H1 (cell line): Measurements from ENCODE around the gene SH3RF2. TPM values are rescaled to one million over a fixed set of nuclear protein-coding genes. Genes with fewer than 3 reads are reported as not detected.

Source experiments
- CTCF ChIA-PET: fragments of 300-600 bp; sonication (Branson Sonifier 250); formaldehyde crosslinking; loops from one replicate; lab custom pipeline; 2021; ENCODE audit not compliant: partially characterized antibody; lab: Charles Lee
- POLR2A ChIA-PET: fragments of 300-600 bp; sonication (Branson Sonifier 250); formaldehyde crosslinking; loops from one replicate; lab custom pipeline; 2021; ENCODE audit warnings: inconsistent platforms; ENCODE audit not compliant: partially characterized antibody; lab: Charles Lee
- DNase-seq, 2 experiments: peaks; one replicate each; pipeline versions ENCODE4 v3.0.0 to v3.0.0-alpha.2; 2010 to 2022; ENCODE audit warnings: low spot score in 2 of 2, low read depth in 1 of 2, mixed read lengths in 1 of 2
- FAIRE-seq: peaks from 2 replicates; lab custom pipeline; 2011; peaks lifted over from hg19 to GRCh38; lab: Jason Lieb, UNC
- H2AFZ ChIP-seq: 2 replicates; pipeline ENCODE4 v1.8.1; 2012; ENCODE audit warnings: low read length, inconsistent platforms
- H2AK5ac ChIP-seq: 2 replicates; pipeline ENCODE4 v1.6.1; 2013; ENCODE audit warnings: low read depth, low read length
- H2BK120ac ChIP-seq: replicated peaks from 2 replicates; pipeline ENCODE3; 2013; ENCODE audit warnings: low read depth, low read length, inconsistent platforms
- H2BK12ac ChIP-seq: 2 replicates; pipeline ENCODE4 v1.6.1; 2013; ENCODE audit warnings: low read depth, low read length
- H2BK15ac ChIP-seq: 2 replicates; pipeline ENCODE4 v1.6.1; 2013; ENCODE audit warnings: low read length
- H2BK20ac ChIP-seq: 2 replicates; pipeline ENCODE4 v1.6.1; 2013; ENCODE audit warnings: low read length
- H2BK5ac ChIP-seq: 2 replicates; pipeline ENCODE4 v1.6.1; 2013; ENCODE audit warnings: low read depth, low read length
- H3K14ac ChIP-seq: 2 replicates; pipeline ENCODE4 v1.6.1; 2013; ENCODE audit warnings: inconsistent platforms; ENCODE audit not compliant: insufficient read length
- H3K18ac ChIP-seq: 2 replicates; pipeline ENCODE4 v1.6.1; 2013; ENCODE audit warnings: low read length; ENCODE audit errors: extremely low read depth
- H3K23ac ChIP-seq: 2 replicates; pipeline ENCODE4 v1.6.1; 2013; ENCODE audit warnings: inconsistent platforms; ENCODE audit not compliant: insufficient read length
- H3K23me2 ChIP-seq: 2 replicates; pipeline ENCODE4 v1.6.1; 2013; ENCODE audit warnings: low read depth, low read length
- H3K27ac ChIP-seq: 2 replicates; pipeline ENCODE4 v1.6.1; 2011; ENCODE audit warnings: low read depth, low read length, inconsistent platforms
- H3K27me3 ChIP-seq, 4 experiments: replicated peaks in 1 of 4; 1 replicate in 1 of 4; 2 replicates in 3 of 4; pipeline versions ENCODE4 v1.6.1 to v1.8.1; 2011 to 2013; ENCODE audit warnings: low read length in 3 of 4, mild to moderate bottlenecking in 3 of 4, inconsistent platforms in 2 of 4, mixed read lengths in 2 of 4, moderate library complexity in 1 of 4; ENCODE audit not compliant: control insufficient read depth in 3 of 4, insufficient read depth in 3 of 4; ENCODE audit errors: extremely low read depth in 1 of 4
- H3K36me3 ChIP-seq, 4 experiments: 2 replicates each; pipeline versions ENCODE4 v1.6.1 to v1.8.1; 2011 to 2013; ENCODE audit warnings: mild to moderate bottlenecking in 4 of 4, low read length in 3 of 4, moderate library complexity in 2 of 4, control low read depth in 1 of 4, inconsistent platforms in 1 of 4; ENCODE audit not compliant: insufficient read depth in 4 of 4, control insufficient read depth in 2 of 4
- H3K4ac ChIP-seq: replicated peaks from 2 replicates; pipeline ENCODE3; 2013; ENCODE audit warnings: low read length, low read depth, mixed read lengths, inconsistent platforms; ENCODE audit not compliant: insufficient read length
- H3K4me1 ChIP-seq, 4 experiments: replicated peaks in 1 of 4; 1 replicate in 1 of 4; 2 replicates in 3 of 4; pipeline versions ENCODE4 v1.6.1 to v1.8.1; 2011 to 2013; ENCODE audit warnings: low read length in 3 of 4, inconsistent platforms in 2 of 4, mixed read lengths in 1 of 4; ENCODE audit not compliant: insufficient read depth in 4 of 4, control insufficient read depth in 3 of 4
- H3K4me2 ChIP-seq, 2 experiments: 2 replicates each; pipeline versions ENCODE4 v1.6.1 to v1.8.1; 2011 to 2013; ENCODE audit warnings: low read depth in 2 of 2, low read length in 2 of 2, control low read depth in 1 of 2, inconsistent platforms in 1 of 2, mild to moderate bottlenecking in 1 of 2; ENCODE audit not compliant: insufficient read depth in 1 of 2
- H3K4me3 ChIP-seq, 4 experiments: fragments of 200-600, 300-600 bp in 1 of 4; sonication (generic), shearing (Covaris generic), sonication (Bioruptor Twin) in 1 of 4; 2 replicates each; pipeline versions ENCODE4 v1.5.1 to v1.8.1; 2011 to 2016; ENCODE audit warnings: low read length in 4 of 4, low read depth in 3 of 4, control low read depth in 2 of 4, inconsistent platforms in 2 of 4, mild to moderate bottlenecking in 2 of 4, mixed read lengths in 1 of 4, moderate library complexity in 1 of 4; ENCODE audit not compliant: insufficient read depth in 2 of 4; ENCODE audit errors: extremely low read depth in 1 of 4
- H3K56ac ChIP-seq: replicated peaks from 2 replicates; pipeline ENCODE3; 2013; ENCODE audit warnings: low read depth, mild to moderate bottlenecking, mixed read lengths, low read length, inconsistent platforms; ENCODE audit not compliant: insufficient read length
- H3K79me1 ChIP-seq: 2 replicates; pipeline ENCODE4 v1.6.1; 2013; ENCODE audit warnings: low read depth, low read length, control low read depth
- H3K79me2 ChIP-seq, 2 experiments: 2 replicates each; pipeline versions ENCODE4 v1.6.1 to v1.8.1; 2012 to 2013; ENCODE audit warnings: low read length in 2 of 2, mild to moderate bottlenecking in 2 of 2, inconsistent platforms in 1 of 2; ENCODE audit not compliant: insufficient read depth in 2 of 2, control insufficient read depth in 1 of 2
- H3K9ac ChIP-seq, 4 experiments: replicated peaks in 1 of 4; 1 replicate in 1 of 4; 2 replicates in 3 of 4; pipeline versions ENCODE4 v1.6.1 to v1.8.1; 2011 to 2013; ENCODE audit warnings: low read depth in 3 of 4, low read length in 3 of 4, control low read depth in 2 of 4, mild to moderate bottlenecking in 2 of 4, moderate library complexity in 2 of 4, inconsistent platforms in 1 of 4; ENCODE audit errors: extremely low read depth in 1 of 4
- H3K9me3 ChIP-seq, 2 experiments: 2 replicates each; pipeline versions ENCODE4 v1.6.1 to v1.8.1; 2012 to 2013; ENCODE audit warnings: mild to moderate bottlenecking in 2 of 2, moderate library complexity in 2 of 2, control low read depth in 1 of 2, inconsistent platforms in 1 of 2, low read depth in 1 of 2, low read length in 1 of 2, mixed read lengths in 1 of 2; ENCODE audit not compliant: insufficient read depth in 2 of 2
- H4K20me1 ChIP-seq, 2 experiments: replicated peaks in 1 of 2; 2 replicates each; pipeline versions ENCODE3 to v1.8.1; 2011 to 2013; ENCODE audit warnings: inconsistent platforms in 2 of 2, low read length in 2 of 2, mild to moderate bottlenecking in 1 of 2; ENCODE audit not compliant: insufficient read depth in 2 of 2, control insufficient read depth in 1 of 2
- H4K5ac ChIP-seq: 2 replicates; pipeline ENCODE4 v1.6.1; 2013; ENCODE audit warnings: low read length, low read depth, mixed read lengths, inconsistent platforms; ENCODE audit not compliant: insufficient read length
- H4K8ac ChIP-seq: 2 replicates; pipeline ENCODE4 v1.8.0; 2013; ENCODE audit warnings: mild to moderate bottlenecking, moderate library complexity, low read length, inconsistent platforms; ENCODE audit not compliant: insufficient read depth; ENCODE audit errors: extremely low read depth
- H4K91ac ChIP-seq: replicated peaks from 2 replicates; pipeline ENCODE3; 2013; ENCODE audit warnings: low read length, mixed read lengths, inconsistent platforms; ENCODE audit not compliant: insufficient read length
- KDM1A ChIP-seq: fragments of 200-600, 300-600 bp; sonication (generic); IDR thresholded peaks from 2 replicates; pipeline ENCODE4 v1.7.1; 2016; ENCODE audit warnings: mild to moderate bottlenecking, low read length, borderline replicate concordance
- WGBS, 2 experiments: shearing (Covaris generic) in 1 of 2; methylation state at CpG; one replicate each; pipeline versions ENCODE4 v1.1.6 to v1.1.7; 2013 to 2015; ENCODE audit warnings: low lambda C conversion rate in 2 of 2, mixed read lengths in 2 of 2, inconsistent platforms in 1 of 2, low coverage in 1 of 2, missing lambda C conversion rate in 1 of 2; ENCODE audit not compliant: insufficient replicate concordance in 2 of 2, insufficient coverage in 1 of 2, insufficient read length in 1 of 2; ENCODE audit errors: extremely low coverage in 1 of 2, missing lambda C conversion rate in 1 of 2; 5-methylcytosine and 5-hydroxymethylcytosine counted together
- polyA plus RNA-seq, 7 experiments: library from polyadenylated mRNA; depleted of rRNA in 3 of 7; stranded (reverse) in 5 of 7; unstranded in 2 of 7; fragments of >200 nt in 5 of 7; fragments of 200-250 nt in 2 of 7; gene quantifications; 1 replicate in 5 of 7; 2 replicates in 1 of 7; 4 replicates in 1 of 7; pipeline versions ENCODE4 v1.2.1 to v1.2.3, GENCODE V29; 2011 to 2013; ENCODE audit warnings: missing spikeins in 2 of 7, mixed read lengths in 2 of 7
- total RNA-seq: library from RNA; stranded (reverse); fragmentation: NEBNext Ultra II Directional; extraction: Animal tissue kit (Norgen Biotek cat#: 25700); gene quantifications from 2 replicates; pipeline ENCODE4 v1.2.1, GENCODE V29; 2021

Gene SH3RF2
- total and polyA plus RNA-seq, 2 of the 8 experiments (the other 6 are each of a cell fraction or from before 2014, with no cell fraction given): 0.80 to 0.95 TPM

GRCh38 chr5:146015001-146015400 lies 78.6 kb downstream of the SH3RF2 start:
- Histone ChIP-seq H3K9me3 (no peaks in the 10 kb centered on the region), H3K4me1 (no peaks in the 10 kb centered on the region), H2BK12ac (no peak overlapping the region), H2BK15ac (no peak overlapping the region), H3K27me3 (no peaks in the 10 kb centered on the region), H3K23me2 (no peaks in the 10 kb centered on the region; the same call in 1 of the 2 replicates), H2AK5ac (no peak overlapping the region), H4K91ac (no peak overlapping the region), H2BK5ac (no peak overlapping the region), H4K8ac (no peak overlapping the region), H2BK120ac (no peak overlapping the region), H3K18ac (no peak overlapping the region), H3K27ac (no peak overlapping the region), H3K56ac (no peak overlapping the region), H3K79me2 (no peaks in the 10 kb centered on the region), H3K4ac (no peak overlapping the region), H2AFZ (no peak overlapping the region), H3K4me2 (no peak overlapping the region), H2BK20ac (no peak overlapping the region), H3K14ac (no peak overlapping the region), H3K79me1 (no peaks in the 10 kb centered on the region), H4K20me1 (no peaks in the 10 kb centered on the region), H3K9ac (no peak overlapping the region; a peak in 1 of 7 replicates), H3K23ac (no peak overlapping the region), H4K5ac (no peak overlapping the region), H3K4me3 (no peak overlapping the region), H3K36me3 (no peaks in the 10 kb centered on the region)
- WGBS, 2 experiments: 90% methylated on average over 1 of the region's 1 CpG; no CpG with 5 or more reads in 1 of the 2 experiments
- no peak for TF ChIP-seq KDM1A
- DNase-seq (no peak), FAIRE-seq (no peak)
- POLR2A ChIA-PET: interaction anchor here (0.7 kb wide), 1 partner anchor 10 kb away, joined by 3 read pairs; no protein-coding TSS in a partner anchor
- CTCF ChIA-PET: interaction anchor here (0.7 to 1.3 kb wide), 3 partner anchors 9 to 26 kb away, joined by 3 read pairs; no protein-coding TSS in a partner anchor
